Endothelial cell of umbilical vein (primary cell): ENCODE data around the gene RIMBP2. TPM values are rescaled to one million over a fixed set of nuclear protein-coding genes. Genes with fewer than 3 reads are reported as not detected.

ENCODE experiments used
- BruUV-seq: library from RNA; stranded (reverse); fragments of 400-500 nt; replicated peaks from 2 replicates; lab custom pipeline; 2021; lab: Mats Ljungman, UMichigan
- CTCF ChIA-PET: fragments of 300-600, 350-600 bp; sonication (Branson Sonifier 250); formaldehyde crosslinking; loops from one replicate; lab custom pipeline; 2021; ENCODE audit warnings: antibody characterized with exemption, inconsistent platforms; lab: Charles Lee
- POLR2A ChIA-PET: fragments of 300-600, 350-600 bp; sonication (Branson Sonifier 250); formaldehyde crosslinking; loops from one replicate; lab custom pipeline; 2021; ENCODE audit warnings: antibody characterized with exemption, inconsistent platforms; lab: Charles Lee
- DNase-seq: peaks from one replicate; pipeline ENCODE4 v3.0.0-alpha.2; 2011; ENCODE audit warnings: low read depth, low spot score
- FAIRE-seq: peaks from 2 replicates; lab custom pipeline; 2011; peaks lifted over from hg19 to GRCh38; lab: Jason Lieb, UNC
- H2AFZ ChIP-seq: 2 replicates; pipeline ENCODE4 v1.6.0; 2012; ENCODE audit warnings: low read depth, low read length, control low read depth, inconsistent platforms
- H3K27ac ChIP-seq: 2 replicates; pipeline ENCODE4 v1.5.1; 2011; ENCODE audit warnings: low read depth, mild to moderate bottlenecking, control low read depth, low read length, moderate library complexity; ENCODE audit not compliant: insufficient read depth
- H3K27me3 ChIP-seq, 2 experiments: 2 replicates each; pipeline versions ENCODE4 v1.6.0 to v1.6.1; 2011; ENCODE audit warnings: low read length in 2 of 2, mixed read lengths in 1 of 2; ENCODE audit not compliant: control insufficient read depth in 2 of 2, insufficient read depth in 2 of 2
- H3K36me3 ChIP-seq, 2 experiments: 2 replicates in 1 of 2; 3 replicates in 1 of 2; pipeline ENCODE4 v1.5.1; 2011; ENCODE audit warnings: low read length in 2 of 2, mild to moderate bottlenecking in 1 of 2, moderate library complexity in 1 of 2; ENCODE audit not compliant: control insufficient read depth in 2 of 2, insufficient read depth in 2 of 2; ENCODE audit errors: extremely low read depth in 1 of 2
- H3K4me1 ChIP-seq: 3 replicates; pipeline ENCODE4 v1.5.1; 2011; ENCODE audit warnings: mild to moderate bottlenecking, low read length; ENCODE audit not compliant: control insufficient read depth, insufficient read depth; ENCODE audit errors: extremely low read depth
- H3K4me2 ChIP-seq: 2 replicates; pipeline ENCODE4 v1.6.1; 2011; ENCODE audit warnings: low read length, control low read depth, mixed read lengths; ENCODE audit not compliant: insufficient read depth
- H3K4me3 ChIP-seq, 3 experiments: fragments of 200-600 bp in 1 of 3; sonication (generic), shearing (Covaris generic) in 1 of 3; replicated peaks in 1 of 3; 2 replicates each; pipeline ENCODE4 v1.5.1; 2011 to 2016; ENCODE audit warnings: control low read depth in 3 of 3, low read length in 3 of 3, mild to moderate bottlenecking in 2 of 3, inconsistent platforms in 1 of 3, low read depth in 1 of 3, moderate library complexity in 1 of 3; ENCODE audit not compliant: insufficient read depth in 1 of 3
- H3K79me2 ChIP-seq: 2 replicates; pipeline ENCODE4 v1.6.0; 2012; ENCODE audit warnings: low read length, inconsistent platforms; ENCODE audit not compliant: control insufficient read depth, insufficient read depth
- H3K9ac ChIP-seq: replicated peaks from 2 replicates; pipeline ENCODE3; 2011; ENCODE audit warnings: low read length, control low read depth; ENCODE audit not compliant: insufficient read depth; ENCODE audit errors: extremely low read depth
- H3K9me1 ChIP-seq: replicated peaks from 3 replicates; pipeline ENCODE4 v1.6.0; 2011; ENCODE audit warnings: mild to moderate bottlenecking, low read length; ENCODE audit not compliant: control insufficient read depth, insufficient read depth; ENCODE audit errors: extremely low read depth
- H3K9me3 ChIP-seq: replicated peaks from 2 replicates; pipeline ENCODE4 v1.5.1; 2012; ENCODE audit warnings: low read length, inconsistent platforms; ENCODE audit not compliant: control insufficient read depth, insufficient read depth
- H4K20me1 ChIP-seq: replicated peaks from 2 replicates; pipeline ENCODE3; 2011; ENCODE audit warnings: mild to moderate bottlenecking, low read length; ENCODE audit not compliant: control insufficient read depth, insufficient read depth; ENCODE audit errors: extremely low read depth
- EZH2 ChIP-seq: IDR thresholded peaks from 2 replicates; pipeline ENCODE4 v1.6.1; 2012; ENCODE audit warnings: borderline replicate concordance, low read depth, mild to moderate bottlenecking, moderate library complexity, low read length, inconsistent platforms; ENCODE audit not compliant: severe bottlenecking
- FOS ChIP-seq: IDR thresholded peaks from 2 replicates; pipeline ENCODE4 v1.6.1; 2011; ENCODE audit warnings: mild to moderate bottlenecking, low read length, moderate library complexity, borderline replicate concordance; ENCODE audit not compliant: insufficient read depth
- GATA2 ChIP-seq: IDR thresholded peaks from 2 replicates; pipeline ENCODE4 v1.7.0; 2011; ENCODE audit warnings: low read depth, mild to moderate bottlenecking, moderate library complexity, mixed read lengths, low read length; ENCODE audit not compliant: insufficient read length, insufficient read depth
- JUN ChIP-seq: IDR thresholded peaks from 2 replicates; pipeline ENCODE4 v1.6.1; 2011; ENCODE audit warnings: borderline replicate concordance, low read depth; ENCODE audit not compliant: insufficient read length, insufficient read depth
- MYC ChIP-seq: IDR thresholded peaks from one replicate; pipeline ENCODE4 v1.6.1; 2011; ENCODE audit warnings: mild to moderate bottlenecking, low read depth, low read length
- POLR2A ChIP-seq: IDR thresholded peaks from 2 replicates; pipeline ENCODE4 v1.6.1; 2012; ENCODE audit warnings: low read depth, mild to moderate bottlenecking, control low read depth, low read length
- POLR2AphosphoS5 ChIP-seq: IDR thresholded peaks from 2 replicates; pipeline ENCODE4 v1.6.1; 2012; ENCODE audit warnings: low read depth, mild to moderate bottlenecking, control low read depth, low read length, moderate library complexity; ENCODE audit not compliant: insufficient read depth
- dilution Hi-C: fragments of 300-500 bp; cut with MboI; formaldehyde crosslinking; loops from one replicate; pipeline ENCODE4 v1.15.0; 2019; ENCODE audit warnings: low sequenced_read_pairs; ENCODE audit not compliant: extremely low pct_ligation_motif_present
- intact Hi-C: fragments of 100-400 bp; cut with micrococcal nuclease; formaldehyde crosslinking; loops from one replicate; pipeline ENCODE4 v1.10.0; 2022
- polyA plus RNA-seq, 4 experiments: library from polyadenylated mRNA; depleted of rRNA in 3 of 4; stranded (reverse) in 3 of 4; unstranded in 1 of 4; fragments of >200 nt; gene quantifications; 2 replicates each; pipeline versions ENCODE4 v1.2.1 to v1.2.3, GENCODE V29; 2011 to 2012; ENCODE audit warnings: missing spikeins in 1 of 4
- total RNA-seq: library from RNA; stranded (reverse); gene quantifications from 2 replicates; pipeline ENCODE4 v1.2.3, GENCODE V29; 2021
- TF ChIP-seq, protein P1 (sequence below), 2 donors: IDR thresholded peaks; 1 replicate in 1 of 2; 2 replicates in 1 of 2; pipeline ENCODE4 v1.5.1; 2011; ENCODE audit warnings: low read length in 2 of 2, mild to moderate bottlenecking in 2 of 2, moderate library complexity in 2 of 2, control low read depth in 1 of 2, inconsistent platforms in 1 of 2, low read depth in 1 of 2; ENCODE audit not compliant: insufficient read depth in 1 of 2; ENCODE audit errors: extremely low read depth in 1 of 2
- TF ChIP-seq, protein P2 (sequence below): IDR thresholded peaks from 2 replicates; pipeline ENCODE4 v1.6.1; 2011; ENCODE audit not compliant: insufficient read depth, insufficient read length

Gene RIMBP2
- total and polyA plus RNA-seq, 2 donors (not counting 3 experiments of a cell fraction or from before 2014, with no cell fraction given): 0.04 TPM; not detected in 1

GRCh38 chr12:130487636-130488357, 228.3 kb downstream of the RIMBP2 start:
- BruUV-seq: no TSS peak
- H4K20me1 ChIP-seq: no peaks in the 10 kb centered on the region
- DNase-seq (no peak), FAIRE-seq (no peak)
- no peak overlapping the region for H3K4me2 ChIP-seq
- dilution Hi-C loops (no loop called here), intact Hi-C loops (no loop called here)
- no peak overlapping the region for H2AFZ ChIP-seq
- no peaks in the 10 kb centered on the region for H3K27me3 ChIP-seq
- H3K4me3 ChIP-seq: no peak overlapping the region
- no peak overlapping the region for H3K9ac ChIP-seq
- H3K27ac ChIP-seq: no peak overlapping the region
- no peaks in the 10 kb centered on the region for H3K4me1 ChIP-seq
- ChIA-PET POLR2A (no interaction called here), CTCF (no interaction called here)
- peaks cover 2% of the 10 kb centered on the region for H3K9me3 ChIP-seq
- no peaks in the 10 kb centered on the region for H3K79me2 ChIP-seq
- TF ChIP-seq, protein P1, sequence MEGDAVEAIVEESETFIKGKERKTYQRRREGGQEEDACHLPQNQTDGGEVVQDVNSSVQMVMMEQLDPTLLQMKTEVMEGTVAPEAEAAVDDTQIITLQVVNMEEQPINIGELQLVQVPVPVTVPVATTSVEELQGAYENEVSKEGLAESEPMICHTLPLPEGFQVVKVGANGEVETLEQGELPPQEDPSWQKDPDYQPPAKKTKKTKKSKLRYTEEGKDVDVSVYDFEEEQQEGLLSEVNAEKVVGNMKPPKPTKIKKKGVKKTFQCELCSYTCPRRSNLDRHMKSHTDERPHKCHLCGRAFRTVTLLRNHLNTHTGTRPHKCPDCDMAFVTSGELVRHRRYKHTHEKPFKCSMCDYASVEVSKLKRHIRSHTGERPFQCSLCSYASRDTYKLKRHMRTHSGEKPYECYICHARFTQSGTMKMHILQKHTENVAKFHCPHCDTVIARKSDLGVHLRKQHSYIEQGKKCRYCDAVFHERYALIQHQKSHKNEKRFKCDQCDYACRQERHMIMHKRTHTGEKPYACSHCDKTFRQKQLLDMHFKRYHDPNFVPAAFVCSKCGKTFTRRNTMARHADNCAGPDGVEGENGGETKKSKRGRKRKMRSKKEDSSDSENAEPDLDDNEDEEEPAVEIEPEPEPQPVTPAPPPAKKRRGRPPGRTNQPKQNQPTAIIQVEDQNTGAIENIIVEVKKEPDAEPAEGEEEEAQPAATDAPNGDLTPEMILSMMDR (IDR thresholded peaks at IDR 0.05; ENCODE audit: extremely low read depth in 1 of 2, insufficient read depth in 1 of 2, low read depth in 1 of 2, low read length in 2 of 2): no peak
- TF ChIP-seq POLR2AphosphoS5 (no peak), GATA2 (no peak), FOS (no peak), POLR2A (no peak)
- H3K36me3 ChIP-seq: no peaks in the 10 kb centered on the region
- H3K9me1 ChIP-seq: no peaks in the 10 kb centered on the region

GRCh38 chr12:130486891-130487416, 229.1 kb downstream of the RIMBP2 start:
- TF ChIP-seq, protein P2, sequence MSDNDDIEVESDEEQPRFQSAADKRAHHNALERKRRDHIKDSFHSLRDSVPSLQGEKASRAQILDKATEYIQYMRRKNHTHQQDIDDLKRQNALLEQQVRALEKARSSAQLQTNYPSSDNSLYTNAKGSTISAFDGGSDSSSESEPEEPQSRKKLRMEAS: no peak
- TF ChIP-seq, protein P1 (IDR thresholded peaks at IDR 0.05; ENCODE audit: extremely low read depth in 1 of 2, insufficient read depth in 1 of 2, low read depth in 1 of 2, low read length in 2 of 2): no peak
- no peak for TF ChIP-seq EZH2
- no peak for TF ChIP-seq JUN
- no peak for TF ChIP-seq GATA2
- TF ChIP-seq POLR2A: no peak
- no peak for TF ChIP-seq MYC
- no peak for TF ChIP-seq POLR2AphosphoS5
- TF ChIP-seq FOS: no peak
- no peaks in the 10 kb centered on the region for H3K36me3 ChIP-seq
- H3K4me1 ChIP-seq: no peaks in the 10 kb centered on the region
- H3K9me3 ChIP-seq: peaks cover 2% of the 10 kb centered on the region
- DNase-seq: no peak
- no TSS peak for BruUV-seq
- no peaks in the 10 kb centered on the region for H4K20me1 ChIP-seq
- intact Hi-C loops: no loop called here
- no peak overlapping the region for H3K9ac ChIP-seq
- no peak overlapping the region for H3K4me2 ChIP-seq
- no peaks in the 10 kb centered on the region for H3K9me1 ChIP-seq
- CTCF ChIA-PET: no interaction called here
- dilution Hi-C loops: no loop called here
- no peak for FAIRE-seq
- POLR2A ChIA-PET: no interaction called here
- no peaks in the 10 kb centered on the region for H3K27me3 ChIP-seq
- no peak overlapping the region for H3K4me3 ChIP-seq
- H3K79me2 ChIP-seq: no peaks in the 10 kb centered on the region
- no peak overlapping the region for H2AFZ ChIP-seq
- no peak overlapping the region for H3K27ac ChIP-seq
